Measurements from ENCODE around the gene VEGFD.

The VEGFD gene

GRCh38 chrX:15366506-15367352 is 17.5 kb downstream of the VEGFD start:
- H3K4me3 ChIP-seq (ENCODE audit: low read depth, low read length), result no peak overlapping the region

- no peak overlapping the region for H3K4me3 ChIP-seq (ENCODE audit: low read depth, low read length)
These were observed 24.5 kb downstream of the VEGFD start for GRCh38 chrX:15359701-15360100.

- H3K4me3 ChIP-seq (ENCODE audit: low read depth, low read length), result no peak overlapping the region
These were observed 25.7 kb downstream of the VEGFD start for GRCh38 chrX:15358533-15358932.

GRCh38 chrX:15356444-15356843 is 27.8 kb downstream of the VEGFD start:
- no peak overlapping the region for H3K4me3 ChIP-seq (ENCODE audit: low read depth, low read length)

GRCh38 chrX:15350329-15350996 is 33.8 kb downstream of the VEGFD start:
- H3K4me3 ChIP-seq (ENCODE audit: low read depth, low read length), result no peak overlapping the region

- no peak overlapping the region for H3K4me3 ChIP-seq (ENCODE audit: low read depth, low read length)
These were observed 35.2 kb downstream of the VEGFD start for GRCh38 chrX:15349046-15349445.

GRCh38 chrX:15345976-15346375 is 38.2 kb downstream of the VEGFD start:
- no peak overlapping the region for H3K4me3 ChIP-seq (ENCODE audit: low read depth, low read length)

- no peak overlapping the region for H3K4me3 ChIP-seq (ENCODE audit: low read depth, low read length)
These were observed 40.1 kb downstream of the VEGFD start for GRCh38 chrX:15344106-15344505.

GRCh38 chrX:15343075-15343476 is 41.1 kb downstream of the VEGFD start:
- no peak overlapping the region for H3K4me3 ChIP-seq (ENCODE audit: low read depth, low read length)

GRCh38 chrX:15340867-15341266 is 43.3 kb downstream of the VEGFD start:
- no peak overlapping the region for H3K4me3 ChIP-seq (ENCODE audit: low read depth, low read length)

GRCh38 chrX:15336023-15336413 is 48.2 kb downstream of the VEGFD start:
- H3K4me3 ChIP-seq (ENCODE audit: low read depth, low read length), result peak overlapping the region; percentile 48

GRCh38 chrX:15335135-15336022 is 48.8 kb downstream of the VEGFD start, which contains the start of gene PIGA:
PIGA (minus strand) TSS chrX:15335523; CDS start chrX:15331930, 3,593 bp downstream.
- H3K4me3 ChIP-seq (ENCODE audit: low read depth, low read length), result peak within 1 kb of the TSS; percentile 70

- peak overlapping the region; percentile 70 for H3K4me3 ChIP-seq (ENCODE audit: low read depth, low read length)
These were observed 49.7 kb downstream of the VEGFD start for GRCh38 chrX:15334561-15334960.

GRCh38 chrX:15328821-15329220 is 55.4 kb downstream of the VEGFD start:
- no peak overlapping the region for H3K4me3 ChIP-seq (ENCODE audit: low read depth, low read length)

- H3K4me3 ChIP-seq (ENCODE audit: low read depth, low read length), result no peak overlapping the region
These were observed 56.1 kb downstream of the VEGFD start for GRCh38 chrX:15328131-15328530.

GRCh38 chrX:15322472-15322871 is 61.7 kb downstream of the VEGFD start:
- no peak overlapping the region for H3K4me3 ChIP-seq (ENCODE audit: low read depth, low read length)

- H3K4me3 ChIP-seq (ENCODE audit: low read depth, low read length), result no peak overlapping the region
These were observed 62.1 kb downstream of the VEGFD start for GRCh38 chrX:15322072-15322471.

- H3K4me3 ChIP-seq (ENCODE audit: low read depth, low read length), result no peak overlapping the region
These were observed 62.8 kb downstream of the VEGFD start for GRCh38 chrX:15321447-15321846.

- no peak overlapping the region for H3K4me3 ChIP-seq (ENCODE audit: low read depth, low read length)
These were observed 63.9 kb downstream of the VEGFD start for GRCh38 chrX:15320297-15320696.

- no peak overlapping the region for H3K4me3 ChIP-seq (ENCODE audit: low read depth, low read length)
These were observed 65.1 kb downstream of the VEGFD start for GRCh38 chrX:15319075-15319474.

- H3K4me3 ChIP-seq (ENCODE audit: low read depth, low read length), result no peak within 1 kb of the TSS
These were observed 68.7 kb downstream of the VEGFD start, which contains the start of gene ASB11 for GRCh38 chrX:15315509-15315908. ASB11 (minus strand) TSS chrX:15315640; CDS start chrX:15315605, 35 bp downstream.

Data from iPS-11a (cell line).